CD4-positive, alpha-beta T cell treated with Interleukin-15 for 4 hours (primary cell): ENCODE data around the gene RND2.

Source experiments
- DNase-seq: peaks from one replicate; pipeline ENCODE4 v3.0.0-alpha.2; 2020; ENCODE audit warnings: low spot score

RND2 gene

DNA sequence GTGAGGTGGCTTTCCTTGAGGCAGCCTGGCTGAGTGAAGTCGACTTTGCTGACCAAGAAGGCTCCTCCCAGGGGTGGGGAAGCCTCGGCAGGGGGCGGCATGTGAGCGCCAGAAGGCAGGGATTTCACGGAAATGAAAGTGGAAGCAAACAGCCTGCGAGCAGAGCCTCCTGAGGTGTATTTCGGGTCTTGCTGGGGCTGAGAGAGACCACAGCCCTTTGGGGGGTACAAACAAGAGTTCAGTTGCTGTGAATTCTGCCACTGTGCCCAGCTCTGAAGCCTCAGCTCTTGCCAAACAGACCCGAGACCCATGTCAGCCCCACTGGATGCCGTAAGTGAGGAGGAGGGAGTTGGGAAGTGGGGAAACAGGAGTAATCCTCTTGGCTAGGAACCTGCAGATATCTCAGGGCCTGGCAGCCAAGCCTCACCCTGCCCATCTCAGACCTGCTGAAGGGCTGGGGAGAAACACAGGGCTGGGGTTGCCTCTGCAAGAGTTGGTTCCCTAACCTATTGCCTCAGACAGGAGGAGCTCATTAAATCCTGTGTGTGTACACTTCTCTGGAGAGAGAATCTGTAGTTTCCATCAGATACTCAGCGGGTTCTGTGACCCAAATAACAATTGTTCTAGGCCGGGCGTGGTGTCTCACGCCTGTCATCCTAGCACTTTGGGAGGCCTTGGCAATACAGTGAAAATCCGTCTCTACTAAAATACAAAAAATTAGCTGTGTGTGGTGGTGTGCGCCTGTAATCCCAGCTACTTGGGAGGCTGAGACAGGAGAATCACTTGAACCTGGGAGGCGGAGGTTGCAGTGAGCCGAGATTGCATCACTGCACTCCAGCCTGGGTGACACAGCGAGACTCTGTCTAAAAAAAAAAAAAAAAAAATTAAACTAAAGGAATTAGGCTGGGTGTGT lies 18.1 kb upstream of the RND2 start, which contains the start of gene IFI35:
Gene IFI35 (plus strand): TSS at position 146 of the 913 bp plus-strand sequence. CDS start 164 bp downstream, at position 310.
- DNase-seq = peak; percentile 87

DNA sequence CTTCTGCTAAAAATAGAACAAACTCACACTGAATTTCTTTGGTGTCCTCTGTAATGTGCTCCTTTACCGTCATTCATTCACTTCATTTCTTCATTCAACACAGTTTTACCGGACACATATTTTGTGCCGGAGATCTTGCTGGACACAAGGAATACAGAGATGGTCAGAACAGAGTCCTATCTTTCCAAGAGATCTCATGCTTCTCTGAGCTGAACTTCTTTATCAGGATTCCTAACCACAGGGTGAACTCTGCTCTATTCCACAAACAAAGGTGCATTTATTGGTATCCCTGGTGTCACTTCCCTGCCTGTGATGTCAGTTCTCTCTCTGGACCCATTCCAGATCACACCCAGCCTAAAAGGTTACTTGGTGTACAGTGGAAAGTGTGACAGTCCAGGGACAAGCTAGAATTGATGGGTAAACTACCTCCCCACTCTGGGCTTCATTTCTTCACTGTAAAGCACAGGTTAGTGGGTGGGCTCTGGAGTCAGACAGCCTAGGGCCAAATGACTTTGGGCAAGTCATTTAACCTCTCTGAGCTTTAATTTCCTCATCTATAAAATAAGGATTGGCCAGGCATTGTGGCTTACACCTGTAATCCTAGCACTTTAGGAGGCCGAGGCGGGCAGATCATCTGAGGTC lies 14.2 kb upstream of the RND2 start:
- no peak for DNase-seq

DNA sequence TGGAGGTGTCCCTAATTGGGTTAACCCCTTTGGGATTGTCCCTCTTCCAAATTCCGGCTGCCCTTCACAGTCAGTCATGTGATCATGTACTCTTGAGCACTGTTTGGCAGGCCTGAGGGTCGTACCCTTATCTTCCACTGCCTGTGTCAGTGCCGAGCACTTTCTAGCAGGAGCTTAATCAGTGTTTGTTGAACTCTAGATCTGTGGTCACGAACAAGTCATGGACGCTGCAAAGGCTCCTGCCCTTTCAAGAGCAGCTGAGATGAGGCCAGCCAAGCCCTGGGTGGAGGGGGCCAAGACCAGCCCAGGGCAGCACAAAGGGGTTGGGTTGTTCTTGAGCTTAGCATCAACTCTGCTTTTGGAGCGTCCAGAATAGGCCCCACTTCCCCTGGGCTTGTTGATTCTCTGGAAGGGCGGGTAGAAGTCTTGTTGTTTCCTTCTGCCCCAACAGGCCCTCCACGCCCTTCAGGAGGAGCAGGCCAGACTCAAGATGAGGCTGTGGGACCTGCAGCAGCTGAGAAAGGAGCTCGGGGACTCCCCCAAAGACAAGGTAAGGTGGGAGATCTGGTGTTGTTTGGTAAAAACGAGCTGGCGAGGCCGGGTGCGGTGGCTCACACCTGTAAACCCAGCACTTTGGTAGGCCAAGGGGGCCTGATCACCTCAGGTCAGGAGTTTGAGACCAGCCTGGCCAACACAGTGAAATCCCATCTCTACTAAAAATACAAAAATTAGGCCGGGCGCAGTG lies 13.1 kb upstream of the RND2 start:
- no peak for DNase-seq

DNA sequence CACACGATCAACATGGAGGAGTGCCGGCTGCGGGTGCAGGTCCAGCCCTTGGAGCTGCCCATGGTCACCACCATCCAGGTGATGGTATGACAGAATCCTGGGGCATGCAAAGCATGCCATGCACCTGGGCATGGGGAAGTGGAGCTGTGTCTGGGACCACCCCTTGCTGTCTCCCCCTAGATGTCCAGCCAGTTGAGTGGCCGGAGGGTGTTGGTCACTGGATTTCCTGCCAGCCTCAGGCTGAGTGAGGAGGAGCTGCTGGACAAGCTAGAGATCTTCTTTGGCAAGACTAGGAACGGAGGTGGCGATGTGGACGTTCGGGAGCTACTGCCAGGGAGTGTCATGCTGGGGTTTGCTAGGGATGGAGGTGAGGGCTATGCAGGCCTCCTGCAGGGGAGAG lies 11.7 kb upstream of the RND2 start:
- no peak for DNase-seq

DNA sequence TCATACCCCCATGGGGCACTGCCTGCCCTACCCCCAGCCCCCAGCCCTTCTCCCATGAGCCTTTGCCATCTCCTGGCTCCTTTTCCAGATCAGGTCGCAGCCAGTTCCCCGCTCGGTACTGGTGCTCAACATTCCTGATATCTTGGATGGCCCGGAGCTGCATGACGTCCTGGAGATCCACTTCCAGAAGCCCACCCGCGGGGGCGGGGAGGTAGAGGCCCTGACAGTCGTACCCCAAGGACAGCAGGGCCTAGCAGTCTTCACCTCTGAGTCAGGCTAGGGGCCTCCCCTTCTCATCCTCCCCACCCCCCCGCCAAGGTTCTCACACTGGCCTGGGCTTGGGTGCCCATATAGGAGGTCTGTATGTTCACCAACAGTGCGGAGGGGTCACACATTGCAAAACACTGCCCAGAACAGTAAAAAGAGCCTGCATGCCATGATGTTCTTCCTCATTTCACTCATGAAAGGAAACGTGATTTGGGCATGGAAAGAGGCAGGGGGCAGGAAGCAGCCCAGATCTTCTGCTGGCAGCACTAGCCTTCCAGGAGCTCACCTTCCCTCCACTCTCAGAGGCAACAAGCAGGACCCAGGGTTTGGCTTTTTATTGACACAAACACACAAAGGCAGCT lies 10.9 kb upstream of the RND2 start:
- no peak for DNase-seq

DNA sequence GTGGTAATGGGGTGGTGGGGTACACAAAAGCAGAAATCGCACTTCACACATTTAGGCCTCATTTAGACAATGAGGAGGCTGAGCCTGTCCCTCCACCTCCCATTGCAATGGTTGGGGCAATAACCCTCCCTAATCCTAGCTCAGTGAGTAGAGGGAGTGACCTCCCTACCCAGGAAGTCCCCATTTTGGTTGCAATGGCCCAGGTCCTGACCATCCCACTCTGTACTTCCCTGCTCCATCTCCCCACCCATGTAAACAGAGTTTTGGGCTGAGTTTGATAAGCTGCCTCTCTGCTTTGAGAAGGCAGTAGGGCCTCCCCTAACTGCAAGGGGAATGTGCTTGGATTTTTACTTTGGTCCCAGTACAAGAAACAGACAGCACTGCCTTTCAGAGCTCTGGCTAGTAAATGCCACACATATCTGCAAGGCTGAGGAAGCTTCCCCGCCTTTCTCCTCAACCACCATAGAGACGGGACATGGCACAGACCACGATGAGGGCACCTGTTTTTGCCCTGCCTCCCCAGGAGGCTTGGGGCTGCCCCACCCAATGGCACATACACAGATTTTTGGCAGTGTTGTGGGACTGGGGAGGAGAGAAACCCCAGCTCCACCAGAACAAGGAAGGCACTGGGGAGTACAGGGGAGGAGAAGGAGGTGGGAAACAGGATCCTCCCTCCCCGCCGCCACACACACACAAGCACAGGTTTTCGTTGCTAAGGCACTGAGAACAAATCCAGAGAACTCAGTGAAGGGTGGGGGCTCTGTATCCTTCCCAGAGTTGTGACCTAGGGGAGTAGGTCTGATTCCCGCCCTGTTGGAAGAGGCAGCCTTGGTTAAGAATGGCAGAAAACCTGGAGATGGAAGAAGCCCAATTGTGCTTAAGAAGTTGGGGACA lies 10.1 kb upstream of the RND2 start:
- no peak for DNase-seq

DNA sequence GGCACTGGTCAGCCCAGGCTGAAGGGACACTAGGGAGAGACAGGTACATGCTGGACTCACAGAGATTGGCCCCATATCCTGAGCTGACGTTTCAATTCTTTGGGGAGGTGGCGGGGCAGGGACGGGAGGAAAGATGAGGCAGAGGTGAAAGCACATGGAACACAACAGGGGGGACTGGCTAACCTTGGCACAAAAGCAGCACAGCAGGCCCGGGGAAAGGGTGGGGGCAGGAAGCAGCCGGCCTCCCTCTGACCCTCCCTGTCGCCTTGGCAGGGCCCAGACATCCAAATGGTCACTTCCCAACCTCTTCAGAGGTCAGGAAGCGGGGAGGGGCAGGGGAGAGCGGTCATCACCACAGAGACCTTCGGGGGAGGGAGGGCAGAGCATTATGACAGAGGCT lies 9.5 kb upstream of the RND2 start:
- DNase-seq = no peak

DNA sequence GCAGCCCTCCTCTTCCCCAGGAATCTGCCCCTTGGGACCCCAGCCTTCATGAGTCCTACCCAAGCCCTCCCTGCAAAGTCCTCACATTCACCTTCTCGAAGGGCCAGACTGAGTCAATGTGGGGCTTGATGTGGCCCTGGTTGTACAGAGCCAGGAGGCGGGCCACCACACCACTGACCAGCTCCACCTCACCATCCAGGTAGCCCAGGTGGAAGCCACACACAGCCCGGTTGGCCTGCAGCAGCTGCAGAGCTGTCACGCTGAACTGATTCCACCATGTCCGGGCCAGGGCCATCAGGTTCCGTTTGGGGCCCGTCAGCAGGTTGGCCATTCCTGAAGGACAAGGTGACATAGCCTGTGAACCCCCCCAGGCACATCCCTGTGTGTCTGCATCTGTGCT lies 8.8 kb upstream of the RND2 start:
- DNase-seq = no peak

DNA sequence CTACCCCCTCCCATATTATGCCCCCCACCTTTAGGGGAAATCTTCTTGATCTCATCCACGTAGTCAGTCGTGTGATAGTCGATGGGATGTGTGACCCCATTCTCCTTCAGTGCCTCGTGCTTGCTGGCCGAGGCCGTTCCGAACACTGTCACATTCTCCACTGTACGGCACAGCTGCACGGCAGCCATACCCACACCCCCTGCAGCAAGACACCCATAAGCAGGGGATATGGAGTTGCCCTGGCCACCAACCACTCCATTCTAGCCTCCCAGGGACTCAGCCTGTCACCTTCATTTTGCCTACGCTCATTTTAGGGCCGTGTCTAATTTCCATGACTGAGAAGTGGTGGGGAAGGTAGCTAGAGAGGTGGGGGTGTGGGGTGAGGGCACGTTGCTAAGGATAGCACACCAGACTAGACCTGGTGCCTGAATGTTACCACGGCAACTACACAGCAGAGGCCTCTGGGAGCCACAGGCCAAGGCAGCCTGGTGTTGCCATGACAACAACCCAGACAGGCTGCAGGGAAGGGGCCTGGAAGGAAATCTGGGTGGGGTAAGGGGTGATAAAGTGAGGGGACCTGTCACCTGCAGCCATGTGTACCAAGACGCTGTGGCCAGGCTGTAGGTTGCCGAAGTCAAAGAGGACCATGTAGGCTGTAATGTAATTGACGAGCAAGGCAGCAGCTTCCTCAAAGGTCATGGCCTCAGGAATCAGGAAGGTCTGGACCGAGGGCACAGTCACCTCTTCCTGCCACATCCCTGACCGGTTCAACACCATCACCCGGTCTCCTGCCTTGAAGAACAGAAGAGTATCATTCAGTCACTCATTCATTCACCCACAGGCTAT lies 6.8 kb upstream of the RND2 start:
- DNase-seq = peak; percentile 68

DNA sequence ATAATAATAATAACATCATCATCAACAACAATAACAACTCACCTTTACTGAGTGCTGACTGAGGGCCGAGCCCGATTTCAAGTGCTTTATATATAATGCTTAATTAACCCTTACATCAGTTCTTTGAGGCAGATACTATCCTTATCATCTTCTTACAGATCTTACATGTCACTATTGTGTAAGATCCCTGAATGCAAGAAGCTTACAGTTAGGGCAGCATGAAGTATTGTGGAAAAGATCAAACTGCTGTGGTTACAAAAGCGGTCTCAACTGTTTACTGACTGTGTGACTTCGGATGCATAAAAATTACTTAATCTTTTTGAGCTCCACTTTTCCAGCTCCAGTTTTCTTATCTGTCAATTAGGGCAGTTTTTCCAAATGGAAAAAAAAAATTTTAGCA lies 6.1 kb upstream of the RND2 start:
- no peak for DNase-seq

DNA sequence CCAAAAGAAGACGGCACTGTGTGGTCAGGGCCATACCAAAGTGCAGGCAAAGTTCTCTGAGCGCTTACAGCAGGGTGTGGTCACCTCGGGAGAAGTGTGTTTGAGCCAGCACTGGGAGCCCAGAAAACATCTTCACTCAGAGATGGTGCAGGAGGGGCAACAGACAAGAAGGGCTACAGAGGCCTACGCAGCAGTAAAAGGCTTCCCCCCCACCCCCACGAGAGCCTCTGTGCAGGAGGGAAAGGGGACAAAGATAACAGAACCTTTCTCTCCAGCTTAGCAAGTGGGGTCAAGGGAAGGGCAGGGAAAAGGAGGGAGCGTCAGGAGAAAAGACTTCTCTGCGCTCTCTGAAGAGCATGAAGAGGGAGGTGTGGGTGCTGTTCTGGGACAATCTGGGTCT lies 5.6 kb upstream of the RND2 start:
- no peak for DNase-seq

DNA sequence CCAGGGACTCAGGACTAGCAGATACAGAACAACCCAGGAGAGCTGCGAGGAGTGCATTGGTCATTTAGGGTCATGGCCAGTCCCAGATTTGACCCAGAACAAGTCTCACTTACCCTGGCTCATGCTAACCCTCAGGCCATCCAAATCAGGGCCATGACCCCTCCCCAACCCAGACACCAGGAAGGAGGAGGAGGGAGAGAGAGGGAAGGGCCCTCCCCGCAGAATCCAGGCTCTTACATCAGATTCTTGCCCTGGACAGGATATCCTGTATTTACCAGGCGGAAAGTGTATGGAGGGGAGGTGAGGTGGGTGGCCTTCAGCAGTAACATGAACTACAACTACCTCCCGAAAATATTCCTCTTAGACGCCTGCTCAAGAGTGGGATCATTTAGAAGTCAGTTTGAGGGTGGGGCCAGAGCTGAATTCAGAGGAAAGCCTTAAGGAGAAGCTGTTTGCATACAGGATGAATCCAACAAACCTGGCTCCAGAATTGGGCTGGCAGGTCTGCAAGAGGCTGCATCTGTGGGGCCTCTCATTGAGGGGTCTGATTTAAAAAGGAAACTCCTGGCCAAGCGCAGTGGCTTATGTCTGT lies 4.9 kb upstream of the RND2 start:
- no peak for DNase-seq

DNA sequence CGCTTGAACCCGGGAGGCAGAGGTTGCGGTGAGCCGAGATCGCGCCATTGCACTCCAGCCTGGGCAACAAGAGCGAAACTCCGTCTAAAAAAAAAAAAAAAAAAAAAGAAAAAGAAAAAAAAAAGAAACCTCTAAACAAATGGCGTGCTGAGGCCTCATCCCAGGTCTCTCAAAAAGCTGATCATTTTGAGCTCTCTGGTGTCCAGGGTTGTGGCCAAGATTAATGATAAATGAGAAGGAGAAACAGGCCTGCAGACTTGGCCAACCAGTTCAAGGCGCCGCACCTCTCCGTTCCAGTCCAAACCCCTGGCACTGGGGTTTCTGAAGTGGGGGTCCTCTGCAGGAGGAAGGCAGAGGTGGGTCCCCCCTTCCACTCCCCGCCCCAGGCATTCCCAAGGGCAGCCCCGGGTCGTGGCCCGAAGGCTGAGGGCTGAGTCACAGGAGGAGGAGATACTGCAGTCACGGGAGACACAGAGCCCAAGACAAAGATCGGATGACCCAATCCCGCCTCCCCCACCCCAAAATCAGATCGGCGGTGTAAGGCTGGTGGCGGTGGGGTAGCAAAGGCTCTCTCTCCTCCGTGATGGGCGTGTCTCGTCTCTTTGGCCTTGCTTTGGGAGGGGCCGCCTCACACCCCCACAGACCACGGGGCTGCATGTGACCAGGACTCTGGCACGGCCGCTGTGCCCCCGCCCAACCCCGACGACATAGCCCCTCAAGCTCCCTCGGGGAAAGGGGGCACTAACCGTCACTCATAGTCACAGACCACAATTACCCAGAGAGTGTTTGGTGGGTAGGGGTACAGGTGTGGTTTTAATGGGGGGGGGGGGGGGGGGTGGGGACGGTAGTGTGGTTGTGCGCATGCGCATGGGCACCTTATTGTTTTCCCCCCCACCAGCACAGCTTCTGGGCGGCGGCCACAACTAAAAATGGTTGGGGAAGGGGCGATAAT lies 4.0 kb upstream of the RND2 start:
- DNase-seq = no peak

DNA sequence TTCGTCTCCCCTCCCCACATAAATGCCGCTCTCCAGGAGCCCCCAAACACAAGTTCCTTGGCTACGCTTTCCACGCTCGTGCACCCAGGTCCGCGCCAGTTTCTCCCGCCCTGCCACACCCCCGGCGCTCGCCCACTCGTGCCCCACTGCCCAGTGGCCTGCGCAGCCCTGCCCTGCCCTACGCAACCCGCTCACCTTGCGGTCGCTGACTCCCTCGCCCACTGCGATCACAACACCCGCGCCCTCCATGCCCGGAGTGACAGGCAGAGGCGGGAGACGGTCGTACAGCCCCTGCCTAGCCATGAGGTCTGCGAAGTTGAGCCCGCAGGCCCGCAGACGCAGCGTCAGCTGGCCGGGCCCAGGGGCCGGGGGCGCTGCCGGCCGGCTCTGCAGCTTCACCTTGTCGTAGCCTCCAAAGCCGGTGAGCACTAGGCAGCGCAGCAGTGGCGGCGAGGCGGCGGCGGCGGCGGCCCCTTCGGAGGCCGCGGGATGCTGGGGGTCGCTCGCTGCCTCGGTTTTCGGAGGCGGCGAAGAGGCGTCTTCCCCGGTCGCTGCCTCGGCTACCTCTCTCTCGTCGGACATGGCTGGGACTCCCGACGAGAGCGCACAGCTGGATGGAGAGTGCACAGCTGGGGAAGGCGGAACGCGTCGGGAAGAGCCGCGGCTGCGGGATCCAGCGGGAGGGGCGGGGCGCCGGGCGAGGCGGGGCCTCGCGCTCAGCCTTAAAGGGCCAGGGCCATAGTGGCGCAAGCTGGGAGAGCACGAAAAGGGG lies 3.1 kb upstream of the RND2 start, which contains the start of gene VAT1:
Gene VAT1 (minus strand): TSS at position 645 of the 772 bp plus-strand sequence. CDS start 63 bp downstream, at position 582.
- peak; percentile 50 for DNase-seq

DNA sequence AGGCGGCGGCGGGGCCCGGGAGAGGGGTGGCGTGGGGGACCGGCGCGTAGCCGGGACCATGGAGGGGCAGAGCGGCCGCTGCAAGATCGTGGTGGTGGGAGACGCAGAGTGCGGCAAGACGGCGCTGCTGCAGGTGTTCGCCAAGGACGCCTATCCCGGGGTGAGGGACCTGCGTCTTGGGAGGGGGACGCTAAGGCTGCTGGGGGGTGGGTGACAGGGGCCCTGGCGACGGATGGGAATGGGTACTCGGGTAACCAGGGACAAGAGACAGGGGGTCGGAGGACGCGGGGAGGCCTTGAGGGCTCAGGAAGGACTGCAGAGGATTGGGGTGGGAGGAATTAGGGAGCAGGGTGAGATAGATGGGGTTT lies 243 bp downstream of the RND2 start:
- no peak for DNase-seq

DNA sequence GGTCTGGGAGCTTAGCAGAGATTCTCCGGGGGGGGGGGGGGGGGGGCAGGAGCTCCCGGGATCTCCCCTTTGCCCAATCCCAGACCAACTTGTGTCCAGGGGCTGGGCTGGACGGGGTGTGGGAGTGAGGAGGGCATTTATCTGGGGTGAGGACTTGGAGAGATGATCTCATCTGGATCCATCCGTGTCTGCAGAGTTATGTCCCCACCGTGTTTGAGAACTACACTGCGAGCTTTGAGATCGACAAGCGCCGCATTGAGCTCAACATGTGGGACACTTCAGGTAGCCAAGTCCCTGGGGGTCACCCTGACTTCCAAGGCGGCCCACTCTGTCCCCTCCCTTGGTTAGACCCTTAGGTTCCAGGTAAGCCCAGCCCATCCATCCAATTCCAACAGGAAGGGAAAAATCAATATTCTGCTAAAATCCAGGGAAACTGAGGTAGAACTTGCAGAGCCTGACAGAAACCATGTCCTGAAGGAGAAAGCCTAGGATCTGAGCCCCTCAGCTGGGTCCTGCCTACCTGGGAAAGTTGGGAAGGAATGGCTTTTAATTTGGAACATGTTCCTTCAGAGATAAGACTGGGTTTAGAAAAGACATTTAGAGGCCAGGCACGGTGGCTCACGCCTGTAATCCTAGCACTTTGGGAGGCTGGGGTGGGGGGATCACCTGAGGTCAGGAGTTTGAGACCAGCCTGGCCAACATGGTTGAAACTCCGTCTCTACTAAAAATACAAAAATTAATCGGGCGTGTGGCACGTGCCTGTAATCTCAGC lies 921 bp downstream of the RND2 start:
- no peak for DNase-seq

DNA sequence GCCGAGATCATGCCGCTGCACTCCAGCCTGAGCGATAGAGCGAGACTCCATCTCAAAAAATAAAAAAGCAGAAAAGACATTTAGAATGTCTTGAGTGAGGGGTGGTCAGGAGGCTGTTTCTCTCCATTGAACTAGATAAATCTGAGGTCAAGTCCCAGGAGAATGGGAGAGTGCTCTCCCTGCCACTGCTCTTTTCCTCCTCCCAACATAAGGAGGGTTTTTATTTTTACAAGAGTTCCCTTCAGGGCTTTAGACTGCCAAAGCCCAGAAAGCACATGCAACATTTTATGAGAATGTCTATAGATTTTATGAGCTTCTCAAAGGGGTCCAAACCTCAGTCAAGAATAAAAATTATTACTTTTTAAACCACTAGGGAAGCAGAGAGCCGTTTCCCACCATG lies 1.6 kb downstream of the RND2 start:
- no peak for DNase-seq
